ENCODE results near the gene MEP1B.

GRCh38 chr18:32238635-32239268 is 48.9 kb downstream of the MEP1B start:
- no peak for TF ChIP-seq POLR2AphosphoS5 (IDR thresholded peaks at IDR 0.05)
- TF ChIP-seq POLR2A (IDR thresholded peaks at IDR 0.05; ENCODE audit: low read depth): no peak
- TF ChIP-seq CTCF (IDR thresholded peaks at IDR 0.05): no peak
- TF ChIP-seq EP300 (IDR thresholded peaks at IDR 0.05): no peak

Measured in esophagus muscularis mucosa (tissue), 4 donors.